Endothelial cell of umbilical vein (primary cell): ENCODE data around the gene PGAP1. TPM values are rescaled to one million over a fixed set of nuclear protein-coding genes. Genes with fewer than 3 reads are reported as not detected.

Source experiments
- BruUV-seq: library from RNA; stranded (reverse); fragments of 400-500 nt; replicated peaks from 2 replicates; lab custom pipeline; 2021; lab: Mats Ljungman, UMichigan
- CTCF ChIA-PET: fragments of 300-600, 350-600 bp; sonication (Branson Sonifier 250); formaldehyde crosslinking; loops from one replicate; lab custom pipeline; 2021; ENCODE audit warnings: antibody characterized with exemption, inconsistent platforms; lab: Charles Lee
- POLR2A ChIA-PET: fragments of 300-600, 350-600 bp; sonication (Branson Sonifier 250); formaldehyde crosslinking; loops from one replicate; lab custom pipeline; 2021; ENCODE audit warnings: antibody characterized with exemption, inconsistent platforms; lab: Charles Lee
- DNase-seq: peaks from one replicate; pipeline ENCODE4 v3.0.0-alpha.2; 2011; ENCODE audit warnings: low read depth, low spot score
- FAIRE-seq: peaks from 2 replicates; lab custom pipeline; 2011; peaks lifted over from hg19 to GRCh38; lab: Jason Lieb, UNC
- H2AFZ ChIP-seq: 2 replicates; pipeline ENCODE4 v1.6.0; 2012; ENCODE audit warnings: low read depth, low read length, control low read depth, inconsistent platforms
- H3K27ac ChIP-seq: 2 replicates; pipeline ENCODE4 v1.5.1; 2011; ENCODE audit warnings: low read depth, mild to moderate bottlenecking, control low read depth, low read length, moderate library complexity; ENCODE audit not compliant: insufficient read depth
- H3K27me3 ChIP-seq, 2 experiments: 2 replicates each; pipeline versions ENCODE4 v1.6.0 to v1.6.1; 2011; ENCODE audit warnings: low read length in 2 of 2, mixed read lengths in 1 of 2; ENCODE audit not compliant: control insufficient read depth in 2 of 2, insufficient read depth in 2 of 2
- H3K36me3 ChIP-seq, 2 experiments: 2 replicates in 1 of 2; 3 replicates in 1 of 2; pipeline ENCODE4 v1.5.1; 2011; ENCODE audit warnings: low read length in 2 of 2, mild to moderate bottlenecking in 1 of 2, moderate library complexity in 1 of 2; ENCODE audit not compliant: control insufficient read depth in 2 of 2, insufficient read depth in 2 of 2; ENCODE audit errors: extremely low read depth in 1 of 2
- H3K4me1 ChIP-seq: 3 replicates; pipeline ENCODE4 v1.5.1; 2011; ENCODE audit warnings: mild to moderate bottlenecking, low read length; ENCODE audit not compliant: control insufficient read depth, insufficient read depth; ENCODE audit errors: extremely low read depth
- H3K4me2 ChIP-seq: 2 replicates; pipeline ENCODE4 v1.6.1; 2011; ENCODE audit warnings: low read length, control low read depth, mixed read lengths; ENCODE audit not compliant: insufficient read depth
- H3K4me3 ChIP-seq, 3 experiments: fragments of 200-600 bp in 1 of 3; sonication (generic), shearing (Covaris generic) in 1 of 3; replicated peaks in 1 of 3; 2 replicates each; pipeline ENCODE4 v1.5.1; 2011 to 2016; ENCODE audit warnings: control low read depth in 3 of 3, low read length in 3 of 3, mild to moderate bottlenecking in 2 of 3, inconsistent platforms in 1 of 3, low read depth in 1 of 3, moderate library complexity in 1 of 3; ENCODE audit not compliant: insufficient read depth in 1 of 3
- H3K79me2 ChIP-seq: 2 replicates; pipeline ENCODE4 v1.6.0; 2012; ENCODE audit warnings: low read length, inconsistent platforms; ENCODE audit not compliant: control insufficient read depth, insufficient read depth
- H3K9ac ChIP-seq: replicated peaks from 2 replicates; pipeline ENCODE3; 2011; ENCODE audit warnings: low read length, control low read depth; ENCODE audit not compliant: insufficient read depth; ENCODE audit errors: extremely low read depth
- H3K9me1 ChIP-seq: replicated peaks from 3 replicates; pipeline ENCODE4 v1.6.0; 2011; ENCODE audit warnings: mild to moderate bottlenecking, low read length; ENCODE audit not compliant: control insufficient read depth, insufficient read depth; ENCODE audit errors: extremely low read depth
- H3K9me3 ChIP-seq: replicated peaks from 2 replicates; pipeline ENCODE4 v1.5.1; 2012; ENCODE audit warnings: low read length, inconsistent platforms; ENCODE audit not compliant: control insufficient read depth, insufficient read depth
- H4K20me1 ChIP-seq: replicated peaks from 2 replicates; pipeline ENCODE3; 2011; ENCODE audit warnings: mild to moderate bottlenecking, low read length; ENCODE audit not compliant: control insufficient read depth, insufficient read depth; ENCODE audit errors: extremely low read depth
- EZH2 ChIP-seq: IDR thresholded peaks from 2 replicates; pipeline ENCODE4 v1.6.1; 2012; ENCODE audit warnings: borderline replicate concordance, low read depth, mild to moderate bottlenecking, moderate library complexity, low read length, inconsistent platforms; ENCODE audit not compliant: severe bottlenecking
- GATA2 ChIP-seq: IDR thresholded peaks from 2 replicates; pipeline ENCODE4 v1.7.0; 2011; ENCODE audit warnings: low read depth, mild to moderate bottlenecking, moderate library complexity, mixed read lengths, low read length; ENCODE audit not compliant: insufficient read length, insufficient read depth
- JUN ChIP-seq: IDR thresholded peaks from 2 replicates; pipeline ENCODE4 v1.6.1; 2011; ENCODE audit warnings: borderline replicate concordance, low read depth; ENCODE audit not compliant: insufficient read length, insufficient read depth
- MYC ChIP-seq: IDR thresholded peaks from one replicate; pipeline ENCODE4 v1.6.1; 2011; ENCODE audit warnings: mild to moderate bottlenecking, low read depth, low read length
- POLR2A ChIP-seq: IDR thresholded peaks from 2 replicates; pipeline ENCODE4 v1.6.1; 2012; ENCODE audit warnings: low read depth, mild to moderate bottlenecking, control low read depth, low read length
- dilution Hi-C: fragments of 300-500 bp; cut with MboI; formaldehyde crosslinking; loops from one replicate; pipeline ENCODE4 v1.15.0; 2019; ENCODE audit warnings: low sequenced_read_pairs; ENCODE audit not compliant: extremely low pct_ligation_motif_present
- intact Hi-C: fragments of 100-400 bp; cut with micrococcal nuclease; formaldehyde crosslinking; loops from one replicate; pipeline ENCODE4 v1.10.0; 2022
- polyA plus RNA-seq, 4 experiments: library from polyadenylated mRNA; depleted of rRNA in 3 of 4; stranded (reverse) in 3 of 4; unstranded in 1 of 4; fragments of >200 nt; gene quantifications; 2 replicates each; pipeline versions ENCODE4 v1.2.1 to v1.2.3, GENCODE V29; 2011 to 2012; ENCODE audit warnings: missing spikeins in 1 of 4
- total RNA-seq: library from RNA; stranded (reverse); gene quantifications from 2 replicates; pipeline ENCODE4 v1.2.3, GENCODE V29; 2021
- TF ChIP-seq, protein P1 (sequence below): IDR thresholded peaks from 2 replicates; pipeline ENCODE4 v1.6.1; 2011; ENCODE audit not compliant: insufficient read depth, insufficient read length
- TF ChIP-seq, protein P2 (sequence below), 2 donors: IDR thresholded peaks; 1 replicate in 1 of 2; 2 replicates in 1 of 2; pipeline ENCODE4 v1.5.1; 2011; ENCODE audit warnings: low read length in 2 of 2, mild to moderate bottlenecking in 2 of 2, moderate library complexity in 2 of 2, control low read depth in 1 of 2, inconsistent platforms in 1 of 2, low read depth in 1 of 2; ENCODE audit not compliant: insufficient read depth in 1 of 2; ENCODE audit errors: extremely low read depth in 1 of 2

Gene PGAP1
- total and polyA plus RNA-seq, 2 donors (not counting 3 experiments of a cell fraction or from before 2014, with no cell fraction given): 3.9 to 9.8 TPM

DNA sequence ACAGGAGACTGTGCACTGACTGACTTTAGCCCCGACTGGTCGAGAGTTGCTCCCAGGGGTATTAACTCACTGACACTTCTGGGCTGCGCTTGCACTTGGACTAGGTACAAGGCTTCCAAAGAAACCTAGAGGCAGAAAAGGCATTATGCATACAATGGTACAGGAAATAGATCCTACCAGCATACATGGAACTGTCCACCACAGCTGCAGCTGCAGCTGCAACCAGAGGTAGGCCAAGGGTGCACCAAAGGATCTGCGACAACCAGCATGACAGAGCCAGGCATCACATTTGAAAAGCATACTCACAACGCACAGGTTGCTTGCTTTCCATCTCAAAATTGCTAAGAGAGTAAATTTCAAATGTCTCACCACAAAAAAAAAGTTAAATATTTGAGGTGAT is 22.6 kb upstream of the PGAP1 start:
- no peaks in the 10 kb centered on the region for H4K20me1 ChIP-seq
- ChIA-PET CTCF (interaction anchor here (1.0 kb wide), 1 partner anchor 25 kb away, joined by 3 read pairs; no protein-coding TSS in a partner anchor), POLR2A (no interaction called here)
- no peak overlapping the region for H3K4me2 ChIP-seq
- H3K9me3 ChIP-seq: no peaks in the 10 kb centered on the region
- H3K4me3 ChIP-seq: no peak overlapping the region
- H3K79me2 ChIP-seq: no peaks in the 10 kb centered on the region
- dilution Hi-C loops (no loop called here), intact Hi-C loops (no loop called here)
- no peaks in the 10 kb centered on the region for H3K27me3 ChIP-seq
- H3K9ac ChIP-seq: no peak overlapping the region
- TF ChIP-seq POLR2A (no peak), JUN (no peak), EZH2 (no peak), MYC (no peak), GATA2 (no peak)
- TF ChIP-seq, protein P1, sequence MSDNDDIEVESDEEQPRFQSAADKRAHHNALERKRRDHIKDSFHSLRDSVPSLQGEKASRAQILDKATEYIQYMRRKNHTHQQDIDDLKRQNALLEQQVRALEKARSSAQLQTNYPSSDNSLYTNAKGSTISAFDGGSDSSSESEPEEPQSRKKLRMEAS: no peak
- TF ChIP-seq, protein P2, sequence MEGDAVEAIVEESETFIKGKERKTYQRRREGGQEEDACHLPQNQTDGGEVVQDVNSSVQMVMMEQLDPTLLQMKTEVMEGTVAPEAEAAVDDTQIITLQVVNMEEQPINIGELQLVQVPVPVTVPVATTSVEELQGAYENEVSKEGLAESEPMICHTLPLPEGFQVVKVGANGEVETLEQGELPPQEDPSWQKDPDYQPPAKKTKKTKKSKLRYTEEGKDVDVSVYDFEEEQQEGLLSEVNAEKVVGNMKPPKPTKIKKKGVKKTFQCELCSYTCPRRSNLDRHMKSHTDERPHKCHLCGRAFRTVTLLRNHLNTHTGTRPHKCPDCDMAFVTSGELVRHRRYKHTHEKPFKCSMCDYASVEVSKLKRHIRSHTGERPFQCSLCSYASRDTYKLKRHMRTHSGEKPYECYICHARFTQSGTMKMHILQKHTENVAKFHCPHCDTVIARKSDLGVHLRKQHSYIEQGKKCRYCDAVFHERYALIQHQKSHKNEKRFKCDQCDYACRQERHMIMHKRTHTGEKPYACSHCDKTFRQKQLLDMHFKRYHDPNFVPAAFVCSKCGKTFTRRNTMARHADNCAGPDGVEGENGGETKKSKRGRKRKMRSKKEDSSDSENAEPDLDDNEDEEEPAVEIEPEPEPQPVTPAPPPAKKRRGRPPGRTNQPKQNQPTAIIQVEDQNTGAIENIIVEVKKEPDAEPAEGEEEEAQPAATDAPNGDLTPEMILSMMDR (IDR thresholded peaks at IDR 0.05; ENCODE audit: extremely low read depth in 1 of 2, insufficient read depth in 1 of 2, low read depth in 1 of 2, low read length in 2 of 2): no peak
- FAIRE-seq (no peak), DNase-seq (no peak)
- no peak overlapping the region for H2AFZ ChIP-seq
- BruUV-seq: no TSS peak
- no peak overlapping the region for H3K27ac ChIP-seq
- no peaks in the 10 kb centered on the region for H3K4me1 ChIP-seq
- H3K9me1 ChIP-seq: no peaks in the 10 kb centered on the region
- H3K36me3 ChIP-seq: no peaks in the 10 kb centered on the region
